GM23248 (cell line): ENCODE data around the gene ZNF324B. TPM values are rescaled to one million over a fixed set of nuclear protein-coding genes. Genes with fewer than 3 reads are reported as not detected.
A peak's percentile ranks its signal among the peaks of the same experiment; 100 is the strongest.

Experiments
- DNase-seq: peaks from one replicate; pipeline ENCODE4 v3.0.0-alpha.2; 2015
- H2AFZ ChIP-seq: fragments of 200-600 bp; sonication (generic); 2 replicates; pipeline ENCODE4 v1.6.1; 2016; ENCODE audit warnings: antibody characterized with exemption
- H3F3A ChIP-seq: fragments of 200-600 bp; sonication (generic); 2 replicates; pipeline ENCODE4 v1.6.1; 2016; ENCODE audit warnings: mild to moderate bottlenecking, antibody characterized with exemption, mixed run types; ENCODE audit not compliant: insufficient read depth
- H3K27ac ChIP-seq: fragments of 200-600 bp; sonication (generic); 2 replicates; pipeline ENCODE4 v1.5.1; 2016; ENCODE audit warnings: mild to moderate bottlenecking
- H3K27me3 ChIP-seq: fragments of 200-600 bp; sonication (generic); replicated peaks from 2 replicates; pipeline ENCODE4 v1.6.1; 2016; ENCODE audit warnings: mild to moderate bottlenecking; ENCODE audit not compliant: insufficient read depth
- H3K36me3 ChIP-seq: fragments of 200-600 bp; sonication (generic); 2 replicates; pipeline ENCODE4 v1.6.1; 2016; ENCODE audit warnings: low read depth, mild to moderate bottlenecking
- H3K4me1 ChIP-seq: fragments of 200-600 bp; sonication (generic); 2 replicates; pipeline ENCODE4 v1.6.1; 2016; ENCODE audit warnings: mild to moderate bottlenecking; ENCODE audit not compliant: insufficient read depth
- H3K4me2 ChIP-seq: fragments of 200-600 bp; sonication (generic); one replicate; pipeline ENCODE4 v1.6.1; 2016; ENCODE audit warnings: mild to moderate bottlenecking; ENCODE audit not compliant: unreplicated experiment
- H3K4me3 ChIP-seq: fragments of 200-600 bp; sonication (generic); 2 replicates; pipeline ENCODE4 v1.5.1; 2016; ENCODE audit warnings: mild to moderate bottlenecking
- H3K79me2 ChIP-seq: fragments of 200-600 bp; sonication (generic); 2 replicates; pipeline ENCODE4 v1.6.1; 2016; ENCODE audit warnings: mild to moderate bottlenecking; ENCODE audit not compliant: insufficient read depth
- H3K9ac ChIP-seq: fragments of 200-600 bp; sonication (generic); 2 replicates; pipeline ENCODE4 v1.6.1; 2016; ENCODE audit warnings: mild to moderate bottlenecking
- H3K9me2 ChIP-seq: fragments of 200-600 bp; sonication (generic); 2 replicates; pipeline ENCODE4 v1.6.1; 2016; ENCODE audit warnings: mixed run types, mild to moderate bottlenecking, moderate library complexity; ENCODE audit not compliant: insufficient read depth
- H3K9me3 ChIP-seq: fragments of 200-600 bp; sonication (generic); one replicate; pipeline ENCODE4 v1.6.1; 2017; ENCODE audit warnings: low read depth
- H4K20me1 ChIP-seq: fragments of 200-600 bp; sonication (generic); 2 replicates; pipeline ENCODE4 v1.6.0; 2016; ENCODE audit not compliant: insufficient read depth
- EZH2 ChIP-seq: fragments of 200-600 bp; sonication (generic); IDR thresholded peaks from 2 replicates; pipeline ENCODE4 v1.6.1; 2018; ENCODE audit warnings: antibody characterized with exemption, mild to moderate bottlenecking; ENCODE audit not compliant: insufficient read depth, poor library complexity, severe bottlenecking
- EZH2phosphoT487 ChIP-seq: fragments of 200-600 bp; sonication (generic); IDR thresholded peaks from 2 replicates; pipeline ENCODE4 v1.6.1; 2018; ENCODE audit warnings: antibody characterized with exemption, moderate library complexity, mild to moderate bottlenecking, low read depth; ENCODE audit not compliant: insufficient read depth
- WGBS, 2 experiments: methylation state at CpG; one replicate each; pipeline ENCODE4 v1.1.6; 2015 to 2017; ENCODE audit warnings: low lambda C conversion rate in 2 of 2, low coverage in 1 of 2; ENCODE audit errors: missing lambda C conversion rate in 2 of 2; 5-methylcytosine and 5-hydroxymethylcytosine counted together
- in situ Hi-C: fragments of 300-500 bp; cut with MboI; formaldehyde crosslinking; loops from 2 replicates; pipeline ENCODE4 v1.15.0; 2020
- polyA plus RNA-seq: library from polyadenylated mRNA; unstranded; fragments of >200 nt; fragmentation: Nextera tagmentation; extraction: Ambion mirVana; gene quantifications from 2 replicates; pipeline ENCODE4 v1.2.1, GENCODE V29; 2016
- small RNA-seq: library from RNA; depleted of rRNA; stranded (forward); fragments of <200 nt; gene quantifications from one replicate; pipeline ENCODE3, GENCODE V24; 2014; ENCODE audit warnings: low read depth, low replicate concordance
- total RNA-seq: library from RNA; depleted of rRNA; stranded (reverse); fragments of >200 nt; shearing (Covaris generic); gene quantifications from 2 replicates; pipeline ENCODE4 v1.2.3, GENCODE V29; 2014; rRNA removed

Gene ZNF324B
- total and polyA plus RNA-seq, 2 experiments from 2014 or later: 3.0 to 10.5 TPM

DNA sequence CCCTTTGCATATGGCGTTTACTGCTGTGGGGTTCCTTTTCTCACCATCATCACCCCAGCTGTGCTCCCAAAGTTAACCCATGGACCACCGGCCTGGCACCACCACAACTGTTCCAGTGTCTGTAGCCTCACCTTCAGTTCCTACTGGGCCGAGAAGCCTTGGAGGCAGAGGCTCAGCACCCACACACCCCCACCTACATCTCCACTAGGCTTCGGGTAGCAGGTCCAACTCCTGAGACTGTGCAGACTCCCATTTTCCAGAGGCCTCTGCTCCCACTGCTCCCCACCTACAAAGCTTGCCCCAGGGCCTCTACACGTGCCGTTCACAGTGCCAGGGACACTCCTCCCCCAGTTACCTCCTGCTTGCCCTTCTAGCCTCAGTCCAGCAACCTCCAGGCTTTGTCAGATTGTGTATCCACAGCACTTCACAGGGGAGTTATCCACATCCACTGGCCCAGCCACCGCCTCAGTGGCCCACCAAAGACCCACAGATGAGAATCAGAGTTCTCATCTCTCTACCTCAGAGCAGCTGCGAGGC is 46.3 kb downstream of the ZNF324B start:
- no peak for DNase-seq
- Histone ChIP-seq H3K9me2 (no peaks in the 10 kb centered on the region), H3K79me2 (no peaks in the 10 kb centered on the region), H2AFZ (no peak overlapping the region), H3K9me3 (no peaks in the 10 kb centered on the region), H3K27me3 (no peaks in the 10 kb centered on the region), H3K4me3 (no peak overlapping the region), H3K27ac (no peak overlapping the region), H3K4me2 (no peak overlapping the region), H3F3A (no peaks in the 10 kb centered on the region), H4K20me1 (no peaks in the 10 kb centered on the region), H3K4me1 (no peaks in the 10 kb centered on the region), H3K36me3 (no peaks in the 10 kb centered on the region), H3K9ac (no peak overlapping the region)
- in situ Hi-C loops: no loop called here
- WGBS, 2 experiments: 76 to 77% methylated on average over 8 of the region's 8 CpGs
- TF ChIP-seq EZH2: no peak
- no peak for TF ChIP-seq EZH2phosphoT487

DNA sequence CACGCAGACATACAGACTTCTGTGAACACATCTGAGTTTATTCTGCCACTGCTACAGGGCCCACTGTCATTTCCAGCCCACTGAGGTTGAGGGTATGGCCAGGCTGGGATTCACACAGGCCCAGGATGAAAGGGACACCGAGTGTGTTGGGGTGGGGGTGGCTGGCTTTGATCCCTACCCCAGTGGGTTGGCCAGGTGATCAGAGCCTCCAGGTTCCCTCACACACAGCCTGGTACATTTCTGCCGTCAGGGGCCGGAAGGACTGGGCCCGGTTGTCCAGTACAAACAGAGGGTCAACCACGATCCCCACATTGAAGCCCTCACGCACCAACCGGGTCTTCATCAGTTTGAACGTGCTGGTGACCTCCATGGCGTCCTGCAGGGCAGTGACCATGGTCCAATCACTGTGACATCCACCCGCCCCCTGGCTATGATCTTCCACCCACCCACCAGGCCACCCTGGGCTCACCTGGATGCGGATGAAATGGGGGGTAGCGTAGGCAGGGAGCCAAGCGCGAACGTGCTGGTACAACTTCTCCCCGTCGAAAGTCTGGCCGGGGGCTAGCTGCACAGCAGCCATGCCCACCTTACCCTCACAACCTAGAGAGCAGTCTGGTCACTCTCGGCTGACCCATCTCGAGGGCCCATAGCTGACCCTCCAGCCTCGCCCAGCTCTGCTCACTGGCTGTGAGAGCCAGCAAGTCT is 47.0 kb downstream of the ZNF324B start:
- peak overlapping the region; percentile 100 for H2AFZ ChIP-seq
- in situ Hi-C loops: no loop called here
- H3K9me3 ChIP-seq: no peaks in the 10 kb centered on the region
- peak overlapping the region; percentile 84 for H3K4me3 ChIP-seq
- DNase-seq: no peak
- H3K9me2 ChIP-seq: no peaks in the 10 kb centered on the region
- H3K27me3 ChIP-seq: no peaks in the 10 kb centered on the region
- no peaks in the 10 kb centered on the region for H3K36me3 ChIP-seq
- no peaks in the 10 kb centered on the region for H4K20me1 ChIP-seq
- H3K79me2 ChIP-seq: no peaks in the 10 kb centered on the region
- H3K4me2 ChIP-seq: peak overlapping the region; percentile 73
- TF ChIP-seq EZH2 (no peak), EZH2phosphoT487 (no peak)
- H3K4me1 ChIP-seq: no peaks in the 10 kb centered on the region
- 58 to 64% methylated on average over 11 to 22 of the region's 22 CpGs for WGBS, 2 experiments
- no peak overlapping the region for H3K27ac ChIP-seq
- 0 out of 2 replicates have a peak overlapping the region, but pooled peaks have one; percentile 33 for H3K9ac ChIP-seq
- no peaks in the 10 kb centered on the region for H3F3A ChIP-seq

GRCh38 chr19:58499021-58499927 is 47.9 kb downstream of the ZNF324B start:
- Histone ChIP-seq H3K27me3 (no peaks in the 10 kb centered on the region), H3K4me2 (peak overlapping the region; percentile 93), H2AFZ (peak overlapping the region; percentile 100), H3K4me3 (peak overlapping the region; percentile 84), H3K79me2 (no peaks in the 10 kb centered on the region), H3K27ac (peak overlapping the region; percentile 29), H3K4me1 (no peaks in the 10 kb centered on the region), H3K9me3 (no peaks in the 10 kb centered on the region), H4K20me1 (no peaks in the 10 kb centered on the region), H3K36me3 (no peaks in the 10 kb centered on the region), H3K9me2 (no peaks in the 10 kb centered on the region), H3K9ac (peak overlapping the region; percentile 86), H3F3A (no peaks in the 10 kb centered on the region)
- in situ Hi-C loops: no loop called here
- WGBS, 2 experiments: 4 to 5% methylated on average over 56 to 57 of the region's 60 CpGs
- no peak for TF ChIP-seq EZH2phosphoT487
- no peak for TF ChIP-seq EZH2
- DNase-seq: peak; percentile 100

DNA sequence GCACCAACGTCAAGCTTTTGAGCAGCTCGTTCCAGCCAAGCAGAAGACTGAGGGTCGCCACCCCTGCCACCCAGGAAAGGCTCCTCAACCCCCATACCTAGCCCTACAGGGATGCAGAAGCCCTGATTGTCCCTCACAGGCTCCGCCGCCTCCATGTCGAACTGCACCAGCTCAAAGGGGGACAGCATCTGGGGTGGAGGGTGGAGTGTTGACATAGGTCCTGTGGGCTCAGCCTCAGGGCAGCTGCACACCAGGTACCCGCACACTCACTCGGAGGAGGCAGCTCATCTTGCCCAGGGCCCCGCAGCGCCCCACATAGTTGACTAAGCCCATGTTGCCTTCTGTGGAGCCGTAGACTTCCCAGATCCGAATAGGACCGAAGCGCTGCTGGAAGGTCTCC is 48.8 kb downstream of the ZNF324B start:
- no peaks in the 10 kb centered on the region for H3K9me2 ChIP-seq
- no peaks in the 10 kb centered on the region for H3K27me3 ChIP-seq
- no peaks in the 10 kb centered on the region for H3K36me3 ChIP-seq
- H4K20me1 ChIP-seq: no peaks in the 10 kb centered on the region
- TF ChIP-seq EZH2phosphoT487: no peak
- no peak for TF ChIP-seq EZH2
- in situ Hi-C loops: no loop called here
- H2AFZ ChIP-seq: no peak overlapping the region
- no peaks in the 10 kb centered on the region for H3K9me3 ChIP-seq
- H3K27ac ChIP-seq: no peak overlapping the region
- H3K79me2 ChIP-seq: no peaks in the 10 kb centered on the region
- no peak overlapping the region for H3K4me3 ChIP-seq
- WGBS, 2 experiments: 86 to 89% methylated on average over 14 of the region's 14 CpGs
- no peak overlapping the region for H3K4me2 ChIP-seq
- no peaks in the 10 kb centered on the region for H3F3A ChIP-seq
- no peak for DNase-seq
- no peak overlapping the region for H3K9ac ChIP-seq
- no peaks in the 10 kb centered on the region for H3K4me1 ChIP-seq

Small RNAs within 50 kb of the gene (small RNA-seq; reads per million reads assigned to genes)
- not detected for gene RN7SL693P
- not detected for gene RNU6-1337P

Other genes starting within 250 kb of the ZNF324B start
- 32.0 and 37.8 TPM in 2 replicates for gene ZNF544, start 222.7 kb upstream of the ZNF324B start, total RNA-seq
- 10.9 and 15.9 TPM in 2 replicates for gene ZNF544, start 222.7 kb upstream of the ZNF324B start, polyA plus RNA-seq
- gene ZNF8, start 172.7 kb upstream of the ZNF324B start, total RNA-seq: 4.0 and 5.7 TPM in 2 replicates
- gene ZNF8, start 172.7 kb upstream of the ZNF324B start, polyA plus RNA-seq: 1.1 and 1.2 TPM in 2 replicates
- gene ERVK3-1, start 146.2 kb upstream of the ZNF324B start, total RNA-seq: 33.7 and 35.0 TPM in 2 replicates
- 40.2 and 41.3 TPM in 2 replicates for gene ERVK3-1, start 146.2 kb upstream of the ZNF324B start, polyA plus RNA-seq
- gene ZSCAN22, start 124.6 kb upstream of the ZNF324B start, total RNA-seq: 1.8 and 3.4 TPM in 2 replicates
- gene ZSCAN22, start 124.6 kb upstream of the ZNF324B start, polyA plus RNA-seq: 1.5 and 2.1 TPM in 2 replicates
- gene A1BG, start 98.1 kb upstream of the ZNF324B start, total RNA-seq: 22.0 and 63.7 TPM in 2 replicates
- gene A1BG, start 98.1 kb upstream of the ZNF324B start, polyA plus RNA-seq: 31.3 and 34.3 TPM in 2 replicates
- gene ZNF497, start 88.9 kb upstream of the ZNF324B start, total RNA-seq: 0.38 and 0.97 TPM in 2 replicates
- 0.65 and 0.72 TPM in 2 replicates for gene ZNF497, start 88.9 kb upstream of the ZNF324B start, polyA plus RNA-seq
- gene ZNF837, start 70.6 kb upstream of the ZNF324B start, total RNA-seq: 2.5 and 5.3 TPM in 2 replicates
- gene ZNF837, start 70.6 kb upstream of the ZNF324B start, polyA plus RNA-seq: 1.4 and 2.2 TPM in 2 replicates
- gene RPS5, start 64.4 kb upstream of the ZNF324B start, total RNA-seq: 1,366 and 1,425 TPM in 2 replicates
- gene RPS5, start 64.4 kb upstream of the ZNF324B start, polyA plus RNA-seq: 561 and 565 TPM in 2 replicates
- not detected in 2 replicates for gene RNF225, start 56.0 kb upstream of the ZNF324B start, total RNA-seq
- gene RNF225, start 56.0 kb upstream of the ZNF324B start, polyA plus RNA-seq: not detected in 2 replicates
- gene ZNF584, start 43.0 kb upstream of the ZNF324B start, total RNA-seq: 8.5 and 14.6 TPM in 2 replicates
- 12.7 and 14.0 TPM in 2 replicates for gene ZNF584, start 43.0 kb upstream of the ZNF324B start, polyA plus RNA-seq
- 6.1 and 6.7 TPM in 2 replicates for gene ZNF132, start 11.5 kb upstream of the ZNF324B start, total RNA-seq
- 4.5 and 5.8 TPM in 2 replicates for gene ZNF132, start 11.5 kb upstream of the ZNF324B start, polyA plus RNA-seq
- 16.3 and 19.1 TPM in 2 replicates for gene ZNF324, start 15.5 kb downstream of the ZNF324B start, total RNA-seq
- 5.5 and 6.3 TPM in 2 replicates for gene ZNF324, start 15.5 kb downstream of the ZNF324B start, polyA plus RNA-seq
- gene ZNF446, start 24.7 kb downstream of the ZNF324B start, total RNA-seq: 17.8 and 18.0 TPM in 2 replicates
- gene ZNF446, start 24.7 kb downstream of the ZNF324B start, polyA plus RNA-seq: 5.8 and 6.4 TPM in 2 replicates
- 0.63 and 3.6 TPM in 2 replicates for gene SLC27A5, start 60.4 kb downstream of the ZNF324B start, total RNA-seq
- gene SLC27A5, start 60.4 kb downstream of the ZNF324B start, polyA plus RNA-seq: 5.1 and 6.3 TPM in 2 replicates
- 5.9 and 9.0 TPM in 2 replicates for gene ZBTB45, start 68.2 kb downstream of the ZNF324B start, total RNA-seq
- 16.0 and 17.9 TPM in 2 replicates for gene ZBTB45, start 68.2 kb downstream of the ZNF324B start, polyA plus RNA-seq
- 263 and 319 TPM in 2 replicates for gene TRIM28, start 92.4 kb downstream of the ZNF324B start, total RNA-seq
- gene TRIM28, start 92.4 kb downstream of the ZNF324B start, polyA plus RNA-seq: 61.5 and 62.0 TPM in 2 replicates
- 88.6 and 89.2 TPM in 2 replicates for gene CHMP2A, start 103.5 kb downstream of the ZNF324B start, total RNA-seq
- gene CHMP2A, start 103.5 kb downstream of the ZNF324B start, polyA plus RNA-seq: 186 and 193 TPM in 2 replicates
- 60.3 and 60.4 TPM in 2 replicates for gene UBE2M, start 107.0 kb downstream of the ZNF324B start, total RNA-seq
- 8.7 and 13.9 TPM in 2 replicates for gene UBE2M, start 107.0 kb downstream of the ZNF324B start, polyA plus RNA-seq
- 20.8 and 32.1 TPM in 2 replicates for gene MZF1, start 121.7 kb downstream of the ZNF324B start, total RNA-seq
- 6.7 and 9.0 TPM in 2 replicates for gene MZF1, start 121.7 kb downstream of the ZNF324B start, polyA plus RNA-seq